ENCODE data around the gene CNNM4.

DNA sequence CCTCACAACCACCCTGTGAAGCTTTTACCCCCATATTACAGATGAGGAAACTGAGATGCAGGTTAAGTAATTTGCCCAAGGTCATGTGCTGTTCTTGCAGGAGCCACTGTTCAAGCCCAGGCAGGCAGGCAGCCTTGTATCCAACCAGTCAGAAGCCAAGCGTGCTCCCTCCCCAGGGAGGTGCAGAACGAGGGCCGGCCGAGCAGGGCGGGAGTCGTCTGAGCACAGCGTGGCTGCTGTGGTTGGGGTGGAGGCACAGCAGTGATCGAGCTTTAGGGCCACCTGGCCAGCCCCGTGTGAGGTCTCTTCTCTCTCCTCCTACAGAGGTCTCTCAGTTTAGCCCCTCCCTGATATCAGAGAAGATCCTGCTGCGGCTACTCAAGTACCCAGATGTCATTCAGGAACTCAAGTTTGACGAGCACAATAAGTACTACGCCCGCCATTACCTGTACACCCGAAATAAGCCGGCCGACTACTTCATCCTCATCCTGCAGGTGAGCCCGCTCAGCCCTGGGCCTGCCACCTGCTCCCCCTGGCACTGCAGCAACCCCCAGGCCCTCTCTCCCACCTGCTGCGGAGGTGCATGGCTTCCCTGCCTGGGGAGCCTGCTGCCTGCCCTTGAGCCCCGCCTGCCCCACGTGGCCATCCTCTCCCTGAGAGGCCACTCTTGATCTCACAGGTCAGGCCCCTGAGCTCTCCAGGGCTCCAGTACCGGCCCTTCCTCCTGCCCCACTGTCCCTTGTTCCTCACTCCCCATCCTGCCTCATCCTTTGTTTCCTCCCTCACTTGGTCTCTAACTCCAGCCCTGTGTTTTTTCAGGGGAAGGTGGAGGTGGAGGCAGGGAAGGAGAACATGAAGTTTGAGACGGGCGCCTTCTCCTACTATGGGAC is 38.3 kb downstream of the CNNM4 start:
- TF ChIP-seq CTCF (IDR thresholded peaks at IDR 0.05) (no peak), EZH2phosphoT487 (IDR thresholded peaks at IDR 0.05) (no peak)
